NCI-H2171 (cell line): ENCODE results near the gene HYI.
"Not testable (repeated sequence)": the region's sequence is repeated elsewhere in the genome, so short reads cannot be mapped to it uniquely, and the experiment has no call there.

Experiments
- DNase-seq: peaks from one replicate; lab custom pipeline; 2025; lab: John Stamatoyannopoulos, UW

The HYI gene

DNA sequence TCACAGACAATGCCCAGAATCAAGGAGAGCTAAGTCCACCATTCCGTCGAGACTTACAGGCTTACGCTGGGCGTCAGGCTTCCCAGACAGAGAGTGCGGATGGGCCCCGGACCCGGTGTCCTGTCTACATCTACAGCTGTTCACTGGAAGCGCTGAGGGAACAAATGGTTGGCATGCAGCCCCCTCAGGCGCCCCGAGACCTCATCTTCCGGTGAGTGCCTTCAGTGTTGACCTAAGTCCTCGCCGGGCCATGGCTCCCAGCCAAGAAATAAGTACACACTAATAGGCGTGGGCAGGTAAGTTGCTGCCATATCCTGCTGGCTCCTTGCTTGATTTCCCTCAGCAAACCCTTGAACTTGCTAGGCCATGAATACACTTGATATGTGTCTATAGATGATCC lies 26.2 kb downstream of the HYI start:
- no peak for DNase-seq

DNA sequence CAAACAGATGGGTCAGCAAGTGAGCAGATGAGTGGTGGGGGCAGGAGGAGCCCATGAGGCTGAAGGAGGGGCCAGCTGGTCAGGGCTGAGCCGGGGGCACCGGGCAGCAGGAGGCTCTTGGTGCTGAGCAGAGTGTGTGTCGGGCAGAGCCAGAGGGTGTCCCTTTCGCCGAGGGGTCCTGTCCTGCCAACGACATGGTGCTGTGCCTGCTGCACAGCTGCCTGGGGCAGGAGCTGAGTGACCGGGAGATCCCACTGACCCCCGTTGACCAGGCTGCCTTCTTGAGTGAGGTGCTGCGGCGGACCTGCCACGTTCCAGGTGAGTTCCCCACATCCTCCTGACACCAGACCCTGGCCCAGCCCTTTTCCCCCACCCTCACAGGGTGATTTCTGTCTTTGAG lies 27.5 kb downstream of the HYI start:
- no peak for DNase-seq

DNA sequence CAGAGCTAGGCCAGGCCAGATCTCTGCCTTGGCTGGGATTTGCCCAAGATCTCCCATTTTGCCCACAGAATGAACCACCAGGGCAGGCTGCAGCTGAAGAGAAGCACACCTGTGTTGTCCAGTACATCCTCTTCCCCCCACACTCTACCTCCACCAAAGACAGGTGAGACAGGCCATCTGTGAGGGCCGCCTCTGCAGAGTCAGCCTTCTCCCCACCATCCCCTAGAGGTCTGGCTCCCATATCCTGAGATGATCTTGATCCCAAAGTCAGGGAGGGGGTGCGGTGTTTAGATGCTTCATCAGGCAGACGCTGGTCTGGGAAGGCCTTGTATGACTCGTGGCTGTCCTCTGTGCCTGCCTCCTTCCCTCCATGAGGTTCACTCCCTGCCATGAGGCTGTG lies 28.7 kb downstream of the HYI start:
- no peak for DNase-seq

- DNase-seq: no peak
Observed at GRCh38 chr1:43423672-43424550, 29.8 kb downstream of the HYI start.

DNA sequence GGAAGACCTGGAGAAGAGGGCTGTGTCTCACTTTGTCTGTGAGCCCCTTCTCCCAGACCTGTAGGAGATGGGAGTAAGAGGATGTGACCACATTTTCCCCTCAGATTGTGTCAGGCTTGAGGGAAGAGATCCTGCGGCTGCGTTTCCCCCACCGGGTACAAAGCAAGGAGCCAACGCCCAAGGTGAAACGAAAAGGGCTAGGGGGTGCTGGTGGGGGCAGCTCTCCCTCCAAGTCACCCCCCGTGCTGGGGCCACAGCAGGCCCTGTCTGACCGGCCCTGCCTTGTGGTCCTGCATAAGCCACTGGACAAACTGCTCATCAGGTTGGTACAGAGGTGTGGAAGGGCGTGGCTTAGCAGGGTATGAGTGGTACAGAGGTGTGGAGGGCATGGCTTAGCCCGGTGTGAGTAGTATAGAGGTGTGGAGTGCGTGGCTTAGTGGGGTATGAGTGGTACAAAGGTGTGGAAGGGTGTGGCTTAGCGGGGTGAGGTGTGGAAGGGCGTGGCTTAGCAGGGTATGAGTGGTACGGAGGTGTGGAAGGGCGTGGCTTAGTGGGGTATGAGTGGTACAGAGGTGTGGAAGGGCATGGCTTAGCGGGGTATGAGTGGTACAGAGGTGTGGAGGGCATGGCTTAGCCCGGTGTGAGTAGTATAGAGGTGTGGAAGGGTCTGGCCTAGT lies 30.6 kb downstream of the HYI start:
- DNase-seq: no peak

- DNase-seq: no peak
Observed at GRCh38 chr1:43421976-43422750, 31.6 kb downstream of the HYI start.

GRCh38 chr1:43421396-43421795 lies 32.3 kb downstream of the HYI start:
- no peak for DNase-seq

DNA sequence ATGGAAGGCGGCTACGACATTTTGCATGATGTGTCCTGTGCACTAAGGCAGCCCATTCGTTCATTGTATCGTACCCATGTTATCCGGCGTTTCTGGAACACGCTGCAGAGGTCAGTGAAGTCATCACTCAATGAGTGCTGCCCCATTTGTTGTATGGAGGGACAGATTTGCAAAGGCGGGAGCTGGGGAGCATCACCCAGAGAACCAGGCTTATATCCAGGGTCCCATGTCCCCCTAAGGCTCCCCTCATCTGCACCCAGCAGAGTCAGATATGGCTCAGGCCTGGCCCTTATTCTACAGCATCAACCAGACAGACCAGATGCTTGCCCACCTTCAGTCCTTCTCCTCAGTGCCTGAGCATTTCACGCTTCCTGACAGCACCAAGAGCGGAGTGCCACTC lies 32.9 kb downstream of the HYI start:
- DNase-seq: no peak

- DNase-seq: no peak
Observed at GRCh38 chr1:43419627-43420425, 33.9 kb downstream of the HYI start.

DNA sequence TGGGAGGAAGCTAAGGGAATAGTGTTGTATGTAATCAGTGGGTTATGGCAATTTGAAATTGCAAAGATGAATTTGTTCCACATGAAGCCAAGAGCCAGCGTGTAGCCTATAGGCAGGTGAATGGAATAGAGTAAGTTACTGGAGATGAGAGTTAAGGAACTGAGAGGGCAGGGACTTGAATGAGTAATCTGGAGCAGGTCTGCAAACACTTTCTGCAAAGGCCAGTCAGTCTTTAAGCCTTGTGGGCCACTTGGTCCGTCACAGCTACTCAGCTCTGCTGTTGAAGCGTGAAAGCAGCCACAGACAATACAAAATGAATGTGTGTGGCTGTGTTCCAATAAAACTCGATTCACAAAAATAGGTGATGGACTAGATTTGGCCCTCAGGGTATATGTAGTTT lies 34.9 kb downstream of the HYI start:
- DNase-seq: no peak

GRCh38 chr1:43415901-43416300 lies 37.8 kb downstream of the HYI start:
- DNase-seq: no peak

GRCh38 chr1:43414634-43415223 lies 39.0 kb downstream of the HYI start:
- DNase-seq: peak; percentile 39

DNA sequence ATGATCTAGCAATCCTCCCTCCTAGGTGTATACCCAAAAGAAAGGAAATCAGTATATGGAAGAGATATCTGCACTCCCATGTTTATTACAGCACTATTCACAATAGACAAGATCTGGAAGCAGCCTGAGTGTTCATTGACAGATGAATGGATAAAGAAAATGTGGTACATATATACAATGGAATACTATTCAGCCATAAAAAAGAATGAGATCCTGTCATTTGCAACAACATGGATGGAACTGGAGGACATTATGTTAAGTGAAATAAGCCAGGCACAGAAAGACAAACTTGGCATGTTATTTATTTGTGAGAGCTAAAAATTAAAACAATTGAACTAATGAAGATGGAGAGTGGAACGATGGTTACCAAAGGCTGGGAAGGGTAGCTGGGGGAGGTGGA lies 40.3 kb downstream of the HYI start:
- DNase-seq: not testable (repeated sequence)

DNA sequence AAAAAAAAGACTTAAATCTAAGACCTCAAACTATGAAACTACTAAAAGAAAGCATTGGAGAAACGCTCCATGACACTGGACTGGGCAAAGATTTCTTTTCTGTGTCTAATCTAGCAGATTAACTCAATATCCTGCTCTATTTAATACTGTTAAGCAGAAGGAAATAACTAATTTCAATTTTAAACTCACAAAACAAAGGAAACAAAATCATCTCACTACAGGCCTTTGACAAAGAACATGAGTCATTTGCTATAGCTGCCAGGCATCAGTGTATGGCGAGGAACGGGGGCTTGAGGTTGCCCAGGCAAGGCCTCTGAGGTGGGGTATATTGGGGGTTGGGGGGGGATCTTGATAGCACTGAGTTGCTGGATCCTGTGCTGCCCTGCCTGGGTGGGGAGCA lies 43.2 kb downstream of the HYI start:
- DNase-seq: no peak

- DNase-seq: no peak
Observed at GRCh38 chr1:43405876-43406234, 47.9 kb downstream of the HYI start.

DNA sequence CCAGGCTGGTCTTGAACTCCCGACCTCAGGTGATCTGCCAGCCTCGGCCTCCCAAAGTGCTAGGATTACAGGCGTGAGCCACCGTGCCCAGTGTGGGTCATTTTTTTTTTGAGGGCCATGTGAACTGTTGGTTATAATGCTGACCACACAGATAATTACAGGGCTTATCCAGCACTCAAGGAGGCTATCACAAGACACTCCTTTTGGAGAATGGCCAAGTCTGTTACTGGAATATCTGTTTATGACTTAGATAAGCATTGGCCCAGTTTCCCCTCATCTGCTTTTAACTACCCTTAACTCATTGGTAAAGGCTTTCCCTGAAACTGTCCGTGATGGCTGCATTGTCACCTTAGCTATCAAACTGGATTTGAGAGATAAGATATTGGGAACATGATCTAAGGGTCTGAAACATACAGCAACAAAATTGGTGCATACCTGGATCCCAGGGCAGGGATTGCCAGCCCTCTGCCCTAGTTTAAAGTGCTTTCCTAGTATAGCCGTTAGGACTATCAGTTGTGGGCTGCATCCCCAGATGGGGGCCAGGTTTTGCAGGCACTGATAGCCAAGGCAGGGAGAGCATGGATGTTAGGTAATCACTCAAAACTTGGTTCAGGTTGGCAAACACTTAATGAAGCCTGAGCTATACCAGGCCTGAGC lies 48.4 kb downstream of the HYI start:
- no peak for DNase-seq

DNA sequence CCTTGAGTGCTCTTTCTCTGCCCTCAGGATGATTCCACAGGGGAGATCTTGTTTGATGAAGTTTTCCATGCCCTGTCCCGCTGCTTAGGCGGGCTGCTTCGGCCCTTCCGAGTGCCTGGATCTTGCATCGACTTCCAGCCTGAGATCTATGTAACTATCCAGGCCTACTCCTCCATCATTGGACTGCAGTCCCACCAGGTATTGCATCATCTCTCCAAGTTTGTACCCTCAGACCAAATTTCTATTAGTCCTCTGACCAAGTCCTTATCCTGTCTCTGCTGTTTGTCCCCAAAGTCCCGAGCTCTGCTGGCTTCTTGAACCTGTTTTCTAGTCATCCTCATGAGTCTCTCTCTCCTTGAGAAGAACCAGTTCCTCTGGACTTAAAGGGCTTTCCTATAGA lies 49.4 kb downstream of the HYI start:
- no peak for DNase-seq

DNA sequence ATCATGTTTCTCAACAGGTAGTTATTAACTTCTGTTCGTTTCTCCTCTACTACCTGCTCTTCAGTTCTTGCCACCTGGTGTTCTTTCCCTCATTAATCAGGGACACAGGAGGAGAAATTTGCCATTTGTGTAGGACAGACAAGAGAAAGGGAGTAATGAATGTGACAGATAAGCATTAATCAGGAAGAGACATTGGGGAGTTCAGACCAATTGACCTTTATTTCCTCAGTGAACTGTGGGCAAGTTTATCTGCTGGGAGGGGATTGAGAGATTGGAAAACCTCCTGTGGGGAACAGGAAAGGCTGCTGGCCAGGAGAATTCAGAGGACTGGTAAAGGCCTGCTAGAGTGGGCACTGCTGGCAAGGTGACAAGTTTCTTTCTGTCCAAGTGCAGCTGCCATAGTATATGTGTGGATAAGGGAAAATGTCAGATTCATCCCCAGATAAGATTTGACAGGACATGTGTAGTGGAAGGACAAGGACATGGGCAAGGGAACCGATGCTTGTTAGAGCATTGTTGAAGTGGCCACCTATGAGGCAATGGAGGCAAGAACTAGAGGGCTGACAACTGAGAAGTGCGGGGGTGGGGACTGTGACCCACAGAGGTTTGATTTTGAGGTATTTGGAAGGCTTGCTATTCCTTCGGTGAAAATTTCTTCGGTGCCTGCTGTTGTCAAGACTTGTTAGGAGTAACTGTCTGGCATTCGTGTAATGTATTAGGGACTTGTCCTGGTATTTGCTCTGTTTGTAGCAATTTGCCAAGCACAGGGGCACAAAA lies 51.5 kb downstream of the HYI start:
- DNase-seq: no peak
